ENCODE data around the gene PLA2G4A. TPM values are rescaled to one million over a fixed set of nuclear protein-coding genes. Genes with fewer than 3 reads are reported as not detected.
A peak's percentile ranks its signal among the peaks of the same experiment; 100 is the strongest.

Gene PLA2G4A
- total and polyA plus RNA-seq, 2 experiments from 2014 or later: 1.1 to 3.8 TPM

DNA sequence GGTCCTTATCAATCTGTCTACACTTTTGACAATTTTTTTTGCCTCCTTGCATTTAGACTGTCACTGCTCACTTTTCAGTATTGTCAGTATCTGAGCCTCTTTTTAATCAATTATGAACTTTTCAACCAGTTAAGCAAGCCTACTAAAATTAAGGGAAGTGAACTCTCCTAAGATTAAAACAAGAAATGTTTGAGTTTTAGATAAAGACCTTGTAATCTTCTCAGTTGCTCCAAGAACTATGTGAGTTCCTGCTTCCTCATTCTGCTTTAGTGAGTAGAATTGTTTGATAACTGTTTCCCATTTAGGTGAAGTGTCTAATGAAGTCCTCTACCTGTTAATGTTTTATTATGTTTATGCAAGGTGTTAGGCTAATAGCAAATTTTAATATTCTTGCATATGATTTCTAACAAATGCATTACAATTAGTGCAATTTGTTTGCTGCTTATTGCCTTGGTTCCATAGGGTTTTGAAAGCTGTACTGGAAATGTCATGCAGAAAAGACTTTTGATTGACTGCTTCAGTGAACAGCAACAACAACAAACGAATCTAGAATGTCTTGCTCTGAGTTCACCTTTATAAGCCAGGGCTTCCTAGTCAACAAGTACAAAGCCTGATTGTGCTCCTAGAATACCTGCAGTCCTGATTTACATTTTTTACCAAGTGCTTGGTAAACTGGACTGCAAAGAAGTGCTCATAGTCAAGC is 40.9 kb downstream of the PLA2G4A start:
- Histone ChIP-seq H2AFZ (no peak overlapping the region), H3K4me1 (ENCODE audit: insufficient read depth) (peaks cover 42% of the 10 kb centered on the region), H3K9me2 (ENCODE audit: insufficient read depth) (no peaks in the 10 kb centered on the region), H3K36me3 (ENCODE audit: insufficient read depth) (no peaks in the 10 kb centered on the region), H3K4me3 (no peak overlapping the region), H4K20me1 (replicated peaks; ENCODE audit: insufficient read depth) (no peaks in the 10 kb centered on the region), H3K27me3 (ENCODE audit: insufficient read depth) (no peaks in the 10 kb centered on the region), H3K4me2 (no peak overlapping the region), H3F3A (replicated peaks; ENCODE audit: low read depth) (no peaks in the 10 kb centered on the region), H3K27ac (ENCODE audit: low read depth) (no peak overlapping the region), H3K79me2 (replicated peaks; ENCODE audit: insufficient read depth) (no peaks in the 10 kb centered on the region)
- H3K27ac Mint-ChIP-seq: no peak overlapping the region
- peaks cover 2% of the 10 kb centered on the region for H3K27me3 Mint-ChIP-seq (ENCODE audit: insufficient read depth, low read depth, poor library complexity)
- H3K36me3 Mint-ChIP-seq (ENCODE audit: low read depth): no peaks in the 10 kb centered on the region
- no peak overlapping the region for H3K4me3 Mint-ChIP-seq
- H3K9me3 Mint-ChIP-seq: no peaks in the 10 kb centered on the region
- peaks cover 40% of the 10 kb centered on the region for H3K4me1 Mint-ChIP-seq
- no peak for DNase-seq (ENCODE audit: low spot score)
- ATAC-seq: no peak
- TF ChIP-seq, protein P1, sequence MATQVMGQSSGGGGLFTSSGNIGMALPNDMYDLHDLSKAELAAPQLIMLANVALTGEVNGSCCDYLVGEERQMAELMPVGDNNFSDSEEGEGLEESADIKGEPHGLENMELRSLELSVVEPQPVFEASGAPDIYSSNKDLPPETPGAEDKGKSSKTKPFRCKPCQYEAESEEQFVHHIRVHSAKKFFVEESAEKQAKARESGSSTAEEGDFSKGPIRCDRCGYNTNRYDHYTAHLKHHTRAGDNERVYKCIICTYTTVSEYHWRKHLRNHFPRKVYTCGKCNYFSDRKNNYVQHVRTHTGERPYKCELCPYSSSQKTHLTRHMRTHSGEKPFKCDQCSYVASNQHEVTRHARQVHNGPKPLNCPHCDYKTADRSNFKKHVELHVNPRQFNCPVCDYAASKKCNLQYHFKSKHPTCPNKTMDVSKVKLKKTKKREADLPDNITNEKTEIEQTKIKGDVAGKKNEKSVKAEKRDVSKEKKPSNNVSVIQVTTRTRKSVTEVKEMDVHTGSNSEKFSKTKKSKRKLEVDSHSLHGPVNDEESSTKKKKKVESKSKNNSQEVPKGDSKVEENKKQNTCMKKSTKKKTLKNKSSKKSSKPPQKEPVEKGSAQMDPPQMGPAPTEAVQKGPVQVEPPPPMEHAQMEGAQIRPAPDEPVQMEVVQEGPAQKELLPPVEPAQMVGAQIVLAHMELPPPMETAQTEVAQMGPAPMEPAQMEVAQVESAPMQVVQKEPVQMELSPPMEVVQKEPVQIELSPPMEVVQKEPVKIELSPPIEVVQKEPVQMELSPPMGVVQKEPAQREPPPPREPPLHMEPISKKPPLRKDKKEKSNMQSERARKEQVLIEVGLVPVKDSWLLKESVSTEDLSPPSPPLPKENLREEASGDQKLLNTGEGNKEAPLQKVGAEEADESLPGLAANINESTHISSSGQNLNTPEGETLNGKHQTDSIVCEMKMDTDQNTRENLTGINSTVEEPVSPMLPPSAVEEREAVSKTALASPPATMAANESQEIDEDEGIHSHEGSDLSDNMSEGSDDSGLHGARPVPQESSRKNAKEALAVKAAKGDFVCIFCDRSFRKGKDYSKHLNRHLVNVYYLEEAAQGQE (IDR thresholded peaks at IDR 0.05; ENCODE audit: unreplicated experiment): no peak
- no peak for TF ChIP-seq CREB1 (CRISPR knock-in tag; IDR thresholded peaks at IDR 0.05; ENCODE audit: low read depth)
- TF ChIP-seq ZNF114 (CRISPR knock-in tag; IDR thresholded peaks at IDR 0.05): no peak
- TF ChIP-seq, protein P2, sequence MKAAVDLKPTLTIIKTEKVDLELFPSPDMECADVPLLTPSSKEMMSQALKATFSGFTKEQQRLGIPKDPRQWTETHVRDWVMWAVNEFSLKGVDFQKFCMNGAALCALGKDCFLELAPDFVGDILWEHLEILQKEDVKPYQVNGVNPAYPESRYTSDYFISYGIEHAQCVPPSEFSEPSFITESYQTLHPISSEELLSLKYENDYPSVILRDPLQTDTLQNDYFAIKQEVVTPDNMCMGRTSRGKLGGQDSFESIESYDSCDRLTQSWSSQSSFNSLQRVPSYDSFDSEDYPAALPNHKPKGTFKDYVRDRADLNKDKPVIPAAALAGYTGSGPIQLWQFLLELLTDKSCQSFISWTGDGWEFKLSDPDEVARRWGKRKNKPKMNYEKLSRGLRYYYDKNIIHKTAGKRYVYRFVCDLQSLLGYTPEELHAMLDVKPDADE (IDR thresholded peaks at IDR 0.05): no peak
- TF ChIP-seq EZH2phosphoT487 (IDR thresholded peaks at IDR 0.05; ENCODE audit: unreplicated experiment): no peak
- TF ChIP-seq POLR2AphosphoS5 (IDR thresholded peaks at IDR 0.05; ENCODE audit: low read depth): no peak
- no peak for TF ChIP-seq EZH2 (IDR thresholded peaks at IDR 0.05; ENCODE audit: low read depth, unreplicated experiment)

DNA sequence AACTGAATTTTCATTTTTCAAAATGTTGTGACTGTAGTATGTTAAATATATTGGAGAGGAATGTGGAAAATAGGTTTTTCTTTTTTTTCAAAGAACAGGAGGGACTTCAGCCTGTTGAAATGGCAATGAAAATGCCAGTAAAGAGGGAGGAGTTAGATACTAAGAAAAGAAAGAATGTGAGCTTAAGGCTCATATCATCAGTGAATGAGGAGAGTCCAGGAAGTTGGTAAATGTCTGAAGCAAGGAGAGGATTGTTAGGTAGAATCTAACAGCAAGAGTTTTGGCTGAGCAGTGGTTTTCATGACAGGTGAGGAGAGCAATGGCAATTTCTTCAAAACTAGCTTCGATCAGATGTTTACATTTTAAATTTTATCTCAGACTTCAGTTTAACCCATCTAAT is 43.0 kb downstream of the PLA2G4A start:
- no peaks in the 10 kb centered on the region for H3K9me2 ChIP-seq (ENCODE audit: insufficient read depth)
- H3K36me3 ChIP-seq (ENCODE audit: insufficient read depth): no peaks in the 10 kb centered on the region
- Mint-ChIP-seq H3K9me3 (no peaks in the 10 kb centered on the region), H3K4me3 (no peak overlapping the region; the same call in 2 of the 3 replicates), H3K4me1 (peaks cover 49% of the 10 kb centered on the region), H3K27ac (peak overlapping the region; percentile 72), H3K36me3 (ENCODE audit: low read depth) (no peaks in the 10 kb centered on the region), H3K27me3 (ENCODE audit: insufficient read depth, low read depth, poor library complexity) (peaks cover 2% of the 10 kb centered on the region)
- H3K4me2 ChIP-seq: peak overlapping the region; percentile 58
- H3K27me3 ChIP-seq (ENCODE audit: insufficient read depth): no peaks in the 10 kb centered on the region
- peak overlapping the region; percentile 71; the same call in 1 of the 2 replicates for H3K27ac ChIP-seq (ENCODE audit: low read depth)
- no peaks in the 10 kb centered on the region for H4K20me1 ChIP-seq (replicated peaks; ENCODE audit: insufficient read depth)
- H3K4me1 ChIP-seq (ENCODE audit: insufficient read depth): peaks cover 44% of the 10 kb centered on the region
- H2AFZ ChIP-seq: no peak overlapping the region
- DNase-seq (ENCODE audit: low spot score): peak; percentile 67
- H3K79me2 ChIP-seq (replicated peaks; ENCODE audit: insufficient read depth): no peaks in the 10 kb centered on the region
- H3F3A ChIP-seq (replicated peaks; ENCODE audit: low read depth): no peaks in the 10 kb centered on the region
- H3K4me3 ChIP-seq: no peak overlapping the region
- peak; percentile 83 for ATAC-seq
- no peak for TF ChIP-seq JUNB (IDR thresholded peaks at IDR 0.05; ENCODE audit: unreplicated experiment)
- TF ChIP-seq, protein P1 (IDR thresholded peaks at IDR 0.05; ENCODE audit: unreplicated experiment): no peak
- no peak for TF ChIP-seq EZH2 (IDR thresholded peaks at IDR 0.05; ENCODE audit: low read depth, unreplicated experiment)
- TF ChIP-seq CREB1 (CRISPR knock-in tag; IDR thresholded peaks at IDR 0.05; ENCODE audit: low read depth): no peak
- TF ChIP-seq NANOG (IDR thresholded peaks at IDR 0.05; ENCODE audit: borderline replicate concordance): no peak
- TF ChIP-seq, protein P3, sequence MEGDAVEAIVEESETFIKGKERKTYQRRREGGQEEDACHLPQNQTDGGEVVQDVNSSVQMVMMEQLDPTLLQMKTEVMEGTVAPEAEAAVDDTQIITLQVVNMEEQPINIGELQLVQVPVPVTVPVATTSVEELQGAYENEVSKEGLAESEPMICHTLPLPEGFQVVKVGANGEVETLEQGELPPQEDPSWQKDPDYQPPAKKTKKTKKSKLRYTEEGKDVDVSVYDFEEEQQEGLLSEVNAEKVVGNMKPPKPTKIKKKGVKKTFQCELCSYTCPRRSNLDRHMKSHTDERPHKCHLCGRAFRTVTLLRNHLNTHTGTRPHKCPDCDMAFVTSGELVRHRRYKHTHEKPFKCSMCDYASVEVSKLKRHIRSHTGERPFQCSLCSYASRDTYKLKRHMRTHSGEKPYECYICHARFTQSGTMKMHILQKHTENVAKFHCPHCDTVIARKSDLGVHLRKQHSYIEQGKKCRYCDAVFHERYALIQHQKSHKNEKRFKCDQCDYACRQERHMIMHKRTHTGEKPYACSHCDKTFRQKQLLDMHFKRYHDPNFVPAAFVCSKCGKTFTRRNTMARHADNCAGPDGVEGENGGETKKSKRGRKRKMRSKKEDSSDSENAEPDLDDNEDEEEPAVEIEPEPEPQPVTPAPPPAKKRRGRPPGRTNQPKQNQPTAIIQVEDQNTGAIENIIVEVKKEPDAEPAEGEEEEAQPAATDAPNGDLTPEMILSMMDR (conservative IDR thresholded peaks at IDR 0.05; ENCODE audit: low read depth in 2 of 2): no peak
- TF ChIP-seq ZNF114 (CRISPR knock-in tag; IDR thresholded peaks at IDR 0.05): no peak
- no peak for TF ChIP-seq EZH2phosphoT487 (IDR thresholded peaks at IDR 0.05; ENCODE audit: unreplicated experiment)
- TF ChIP-seq ZNF331 (CRISPR knock-in tag; IDR thresholded peaks at IDR 0.05; ENCODE audit: low read depth): no peak
